ENCODE measurements around the gene PCSK2. TPM values are rescaled to one million over a fixed set of nuclear protein-coding genes. Genes with fewer than 3 reads are reported as not detected.

PCSK2 gene
- total RNA-seq, 1 donor from 2014 or later = not detected

GRCh38 chr20:17504898-17505635 is 278.2 kb downstream of the PCSK2 start:
- intact Hi-C loops (cut with micrococcal nuclease) = loop anchor here (1.0 to 2.0 kb wide), 13 partner anchors 25 to 1002 kb away; partner anchors contain the start of genes DSTN, DZANK1, KAT14 and MGME1

DNA sequence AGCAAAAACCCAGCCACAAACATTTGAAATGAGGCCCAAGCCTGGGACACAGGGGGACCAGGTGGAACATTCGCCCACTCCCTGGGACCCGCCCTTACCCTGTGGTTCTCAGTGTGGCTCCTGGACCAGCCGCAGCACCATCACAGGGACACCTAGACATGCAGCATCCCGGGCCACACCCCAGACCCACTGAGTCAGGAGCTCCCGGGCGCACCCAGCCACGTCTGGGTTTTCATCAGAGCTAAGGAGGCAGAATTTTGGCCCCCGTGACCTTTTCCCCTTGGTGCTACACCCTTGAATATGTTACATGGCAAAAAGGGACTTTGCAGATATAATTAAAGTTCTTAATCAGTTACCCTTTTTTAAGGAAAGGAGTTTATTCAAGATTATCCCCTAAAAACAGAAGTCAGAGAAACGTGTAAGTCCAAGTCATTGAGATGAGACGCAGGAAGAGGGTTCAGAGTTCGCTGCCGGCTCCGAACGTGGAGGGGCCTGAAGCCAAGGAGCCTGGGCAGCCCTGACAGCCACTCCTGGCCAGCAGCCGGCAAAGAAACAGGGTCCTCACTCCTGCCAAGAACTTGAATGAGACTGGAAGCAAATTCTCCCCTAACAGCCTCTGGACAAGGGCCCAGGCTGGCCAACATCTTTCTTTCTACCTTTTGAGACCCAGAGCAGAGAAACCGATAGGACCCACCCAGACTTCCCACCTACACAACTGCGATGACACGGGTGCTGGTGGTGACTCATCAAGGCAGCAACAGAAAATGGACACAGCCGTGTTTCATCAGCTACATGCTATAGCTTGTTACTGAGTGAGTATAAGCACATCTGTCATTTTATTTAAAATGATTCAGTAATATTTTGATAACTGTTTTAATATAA is 279.0 kb downstream of the PCSK2 start:
- intact Hi-C loops (cut with micrococcal nuclease) = loop anchor here (1.0 to 2.0 kb wide), 13 partner anchors 24 to 1001 kb away; partner anchors contain the start of genes DSTN, DZANK1, KAT14 and MGME1

DNA sequence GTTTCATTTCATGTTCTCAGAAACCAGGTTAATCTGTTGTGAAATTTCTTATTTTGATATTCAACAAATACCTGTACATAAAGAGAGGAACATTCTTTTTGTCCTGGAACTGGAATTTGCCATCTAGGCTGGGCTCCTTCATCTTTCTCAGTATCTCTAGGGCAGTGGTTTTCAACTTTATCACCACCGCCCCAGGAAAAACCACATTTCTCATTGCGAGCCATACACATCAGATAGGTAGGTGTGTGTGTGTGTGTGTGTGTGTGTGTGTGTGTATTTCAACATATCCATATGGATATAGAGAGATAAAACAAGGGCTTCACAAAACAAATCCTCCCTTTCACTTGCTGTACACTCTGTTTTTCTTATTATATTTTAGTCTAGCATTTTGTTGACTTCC is 280.2 kb downstream of the PCSK2 start:
- intact Hi-C loops (cut with micrococcal nuclease) = no loop called here

GRCh38 chr20:17507531-17507930 is 280.7 kb downstream of the PCSK2 start:
- intact Hi-C loops (cut with micrococcal nuclease) = no loop called here

GRCh38 chr20:17508756-17509155 is 281.9 kb downstream of the PCSK2 start:
- intact Hi-C loops (cut with micrococcal nuclease) = no loop called here

DNA sequence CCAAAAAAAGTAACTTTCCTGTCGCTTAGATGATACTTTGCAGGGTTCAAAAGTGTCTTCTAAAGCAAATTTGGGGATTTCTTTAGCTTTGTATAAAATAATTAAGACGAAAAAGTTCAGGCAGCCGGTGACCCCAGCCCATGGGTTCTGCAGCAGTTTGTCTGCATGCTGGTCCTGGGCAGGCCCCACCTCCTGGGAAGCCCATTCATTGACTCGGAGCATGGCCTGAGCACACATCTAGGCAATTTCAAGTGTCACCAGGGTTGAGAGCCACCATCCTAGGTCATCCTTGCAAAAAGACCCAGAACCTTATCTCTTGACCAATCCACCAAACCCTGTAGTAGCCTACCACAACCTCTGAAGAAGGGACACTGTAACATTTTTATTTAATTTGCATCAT is 283.7 kb downstream of the PCSK2 start:
- intact Hi-C loops (cut with micrococcal nuclease) = no loop called here

GRCh38 chr20:17511401-17511800 is 284.6 kb downstream of the PCSK2 start:
- intact Hi-C loops (cut with micrococcal nuclease) = no loop called here

GRCh38 chr20:17513939-17514338 is 287.1 kb downstream of the PCSK2 start:
- intact Hi-C loops (cut with micrococcal nuclease) = no loop called here

DNA sequence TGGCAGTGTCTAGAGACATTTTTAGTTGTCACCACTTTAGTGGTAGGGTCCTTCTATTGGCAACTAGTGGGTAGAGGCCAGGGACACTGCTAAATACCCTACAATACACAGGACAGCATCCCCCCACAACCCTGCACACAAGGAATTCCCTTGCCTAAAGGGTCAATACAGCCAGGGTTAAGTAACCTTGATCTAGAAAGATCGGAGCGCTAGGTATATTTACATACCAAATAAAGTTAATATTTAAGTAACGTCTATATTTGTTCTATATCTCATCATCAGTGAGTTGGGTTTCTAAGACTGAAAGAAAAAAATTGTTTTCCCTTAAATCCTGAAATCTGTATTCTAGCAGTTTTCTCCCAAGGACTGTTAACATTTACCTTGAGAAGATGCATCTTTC is 288.2 kb downstream of the PCSK2 start:
- intact Hi-C loops (cut with micrococcal nuclease) = no loop called here

DNA sequence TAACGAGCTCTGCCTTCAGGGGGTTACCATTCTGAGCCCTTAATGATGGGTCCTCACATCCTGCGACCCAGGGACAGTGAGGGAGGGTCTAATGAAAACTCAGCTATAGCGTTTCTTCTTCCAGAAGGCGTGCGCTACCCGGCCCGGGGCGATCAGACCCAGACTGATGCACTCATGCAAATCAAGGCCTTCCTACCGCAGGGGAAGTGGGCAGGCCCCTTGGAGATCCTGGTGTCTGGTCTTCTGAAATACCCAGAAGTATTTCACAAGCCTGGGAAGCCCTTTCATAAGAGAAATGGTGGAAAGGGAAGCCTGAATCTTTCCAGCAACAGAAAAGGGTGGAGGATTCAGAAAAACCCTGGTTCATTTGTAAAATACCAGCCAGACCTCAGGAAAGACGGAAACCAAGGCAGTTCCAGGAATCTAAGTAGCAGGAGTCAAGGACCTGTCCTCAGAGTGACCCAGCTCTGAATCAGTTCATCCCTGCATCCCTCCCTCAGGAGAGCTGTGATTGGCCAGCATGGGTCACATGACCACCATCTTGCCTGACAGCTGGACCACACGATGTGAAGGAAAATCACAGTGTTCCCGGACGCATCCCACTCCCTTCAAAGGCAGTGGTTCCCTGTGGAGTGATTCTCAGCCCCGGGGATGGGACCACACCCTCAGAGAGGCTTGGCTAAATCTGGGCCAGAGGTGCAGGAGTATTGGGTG is 291.7 kb downstream of the PCSK2 start:
- intact Hi-C loops (cut with micrococcal nuclease) = no loop called here

DNA sequence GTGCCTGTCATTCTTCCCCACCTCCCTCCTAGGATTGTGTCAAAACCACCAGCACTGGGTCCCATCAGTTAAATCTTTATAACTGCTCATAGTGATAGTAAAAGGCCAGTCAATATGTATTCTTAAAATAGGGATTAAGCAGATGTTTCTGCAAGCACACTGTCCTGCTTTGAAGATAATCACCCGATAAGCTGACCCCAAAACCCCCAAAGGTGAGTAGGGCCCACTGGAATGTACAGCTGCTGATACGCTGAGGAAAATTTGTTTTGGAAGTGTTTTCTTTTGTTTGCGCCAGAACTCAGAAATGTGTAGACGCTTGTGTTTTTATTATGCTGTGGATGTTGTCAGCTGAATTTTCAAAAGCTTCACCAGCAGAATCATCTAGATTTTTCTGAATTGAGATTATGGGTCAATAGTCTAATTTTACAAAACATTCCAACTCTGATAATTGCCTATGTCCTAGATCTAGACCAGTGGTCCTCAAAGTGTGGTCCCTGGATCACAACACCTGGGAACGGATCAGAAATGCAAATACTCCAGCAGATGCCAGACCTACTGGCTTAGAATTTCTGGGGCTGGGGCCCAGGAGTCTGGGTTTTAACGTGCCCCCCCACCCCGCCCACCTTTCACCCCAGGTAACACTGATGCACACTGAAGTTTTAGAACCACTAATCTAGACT is 292.9 kb downstream of the PCSK2 start:
- intact Hi-C loops (cut with micrococcal nuclease) = no loop called here

GRCh38 chr20:17520583-17520982 is 293.7 kb downstream of the PCSK2 start:
- intact Hi-C loops (cut with micrococcal nuclease) = no loop called here

- intact Hi-C loops (cut with micrococcal nuclease) = no loop called here
Measured at GRCh38 chr20:17522528-17522927, 295.7 kb downstream of the PCSK2 start.

- intact Hi-C loops (cut with micrococcal nuclease) = no loop called here
Measured at GRCh38 chr20:17523326-17523725, 296.5 kb downstream of the PCSK2 start.

GRCh38 chr20:17524560-17524959 is 297.7 kb downstream of the PCSK2 start:
- intact Hi-C loops (cut with micrococcal nuclease) = no loop called here

DNA sequence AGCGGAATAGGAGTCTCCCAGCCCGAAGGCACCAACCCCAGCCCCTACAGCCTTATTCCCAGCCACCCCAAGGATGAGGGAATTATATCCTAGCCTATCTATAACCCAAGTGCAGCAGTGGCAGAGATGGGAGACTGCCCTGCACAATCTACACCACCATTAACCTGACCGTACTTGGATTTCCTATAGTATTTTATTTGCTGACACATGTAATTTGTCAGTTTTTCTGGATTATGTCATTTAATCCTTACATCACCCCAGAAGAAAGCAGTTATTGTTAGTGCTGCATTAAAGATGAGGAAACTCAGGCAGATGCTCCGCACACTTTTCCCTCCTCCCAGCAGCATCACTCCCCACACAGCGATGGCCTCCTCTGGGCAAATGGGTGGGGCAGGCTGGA is 298.3 kb downstream of the PCSK2 start:
- intact Hi-C loops (cut with micrococcal nuclease) = no loop called here

DNA sequence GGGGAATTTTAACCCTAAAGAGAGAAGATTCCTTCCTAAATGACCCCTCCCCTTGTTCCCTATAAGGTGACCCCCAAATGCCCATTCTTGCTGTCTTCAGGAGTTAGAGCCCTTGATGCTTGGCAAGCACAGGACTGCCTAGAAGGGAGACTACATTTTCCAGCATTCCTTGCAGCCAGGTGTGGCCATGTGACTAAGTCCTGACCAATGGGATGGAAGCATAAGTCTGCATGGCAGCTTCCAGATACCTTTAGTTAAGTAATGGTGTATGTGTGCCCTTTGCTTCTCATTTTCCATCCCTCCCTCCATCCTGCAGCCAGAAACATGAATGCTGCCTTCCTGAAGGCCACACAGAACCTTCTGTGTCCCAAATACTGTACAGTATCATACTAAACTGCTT is 298.8 kb downstream of the PCSK2 start:
- intact Hi-C loops (cut with micrococcal nuclease) = no loop called here

GRCh38 chr20:17529586-17529985 is 302.7 kb downstream of the PCSK2 start:
- intact Hi-C loops (cut with micrococcal nuclease) = no loop called here

DNA sequence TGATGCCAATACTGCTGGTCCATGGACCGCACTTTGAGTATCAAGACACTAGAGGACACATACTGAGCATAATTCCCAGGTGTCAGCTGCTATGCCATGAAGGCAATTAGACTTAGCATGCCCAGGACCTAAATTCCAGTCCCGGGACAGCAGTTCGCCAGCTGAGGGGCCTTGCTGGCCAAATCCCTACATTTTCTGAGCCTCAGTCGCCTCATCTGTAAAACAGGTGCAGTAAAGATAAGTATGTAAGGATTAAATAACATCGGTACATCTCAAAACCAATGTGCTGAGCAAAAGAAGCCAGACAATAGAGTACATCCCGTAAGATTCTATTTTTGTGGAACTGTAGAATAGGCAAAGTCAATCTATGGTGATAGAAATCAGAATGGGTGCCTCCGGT is 303.3 kb downstream of the PCSK2 start:
- intact Hi-C loops (cut with micrococcal nuclease) = loop anchor here (1.0 to 2.0 kb wide), 2 partner anchors 25 to 439 kb away; partner anchors contain the start of genes MGME1 and SNX5

GRCh38 chr20:17530716-17531664 is 304.1 kb downstream of the PCSK2 start, which contains the start of gene BFSP1:
TSS of gene BFSP1 (minus strand) at chr20:17531379. CDS start at chr20:17531329, 50 bp downstream.
- intact Hi-C loops (cut with micrococcal nuclease) = loop anchor here (1.0 to 2.0 kb wide), 3 partner anchors 26 to 438 kb away; partner anchors contain the start of genes MGME1, RRBP1 and SNX5
